GM21515 (cell line): ENCODE measurements around the gene C19orf12.

ENCODE experiments used
- ATAC-seq: cut with Tn5 transposase; IDR thresholded peaks from one replicate; pipeline ENCODE4 v1.9.1; 2021; ENCODE audit not compliant: unreplicated experiment

The C19orf12 gene

DNA sequence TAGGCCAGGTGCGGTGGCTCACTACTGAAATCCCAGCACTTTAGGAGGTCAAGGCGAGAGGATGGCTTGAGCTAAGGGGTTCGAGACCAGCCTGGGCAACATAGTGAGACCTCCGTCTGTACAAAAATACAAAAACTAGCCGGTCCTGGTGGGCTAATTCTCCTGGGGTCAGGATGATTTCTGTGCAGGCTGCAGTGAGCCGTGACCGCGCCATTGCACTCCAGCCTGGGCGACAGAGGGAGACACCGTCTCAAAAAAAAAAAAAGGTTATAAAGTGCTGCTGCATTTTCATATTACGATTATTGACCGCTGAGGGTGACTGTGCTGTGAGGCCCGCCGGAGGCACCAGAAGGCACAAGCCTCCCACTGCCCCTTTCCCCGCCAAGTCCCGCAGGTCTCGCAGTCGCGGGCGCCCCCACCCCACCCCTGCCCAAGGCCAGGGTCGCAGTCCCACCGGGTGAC, 50.3 kb downstream of the C19orf12 start:
- ATAC-seq = no peak

DNA sequence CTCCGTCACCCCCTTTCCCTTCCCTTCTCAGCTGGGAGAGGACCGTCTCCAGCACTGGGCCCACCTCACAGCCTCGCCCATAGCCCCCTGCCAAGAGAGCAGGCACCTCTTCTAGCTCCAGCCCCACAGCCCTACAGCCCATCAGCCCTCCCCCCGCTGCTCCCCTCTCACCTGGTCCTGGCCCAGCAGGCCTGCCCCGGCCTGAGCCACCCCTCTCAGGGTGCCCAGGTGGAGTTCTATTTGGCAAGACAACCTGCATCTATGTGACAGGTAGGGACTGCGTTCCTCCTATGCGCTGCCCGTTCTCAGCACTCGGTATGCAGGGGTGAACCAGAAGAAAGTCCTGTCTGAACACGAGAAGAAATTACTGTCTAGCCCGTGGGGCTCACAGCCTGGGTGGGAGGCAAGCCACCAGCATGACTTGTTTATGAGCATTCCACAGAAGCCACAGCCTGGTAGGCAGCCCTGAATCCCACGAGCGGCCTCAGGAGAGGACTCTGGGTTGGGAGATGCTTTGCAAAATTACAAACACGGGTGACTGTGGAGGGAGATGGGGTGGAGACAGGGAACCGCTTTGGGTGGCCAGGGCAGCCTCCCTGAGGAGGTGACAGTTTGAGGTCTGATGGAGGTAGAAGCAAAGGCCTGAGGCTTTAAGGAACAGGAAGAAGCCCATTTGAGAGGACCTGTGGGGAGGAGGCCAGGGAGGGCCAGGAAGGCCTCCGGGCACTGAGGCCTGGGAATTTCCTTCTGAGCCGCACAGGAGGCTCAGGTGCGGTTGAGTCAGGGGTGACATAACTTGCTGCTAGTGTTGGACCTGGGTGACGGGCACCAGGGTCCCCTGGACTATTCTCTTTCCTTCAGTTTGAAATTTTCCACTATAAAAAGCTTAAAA, 51.0 kb downstream of the C19orf12 start:
- ATAC-seq = no peak

GRCh38 chr19:29662604-29663404, 52.3 kb downstream of the C19orf12 start:
- ATAC-seq = no peak

DNA sequence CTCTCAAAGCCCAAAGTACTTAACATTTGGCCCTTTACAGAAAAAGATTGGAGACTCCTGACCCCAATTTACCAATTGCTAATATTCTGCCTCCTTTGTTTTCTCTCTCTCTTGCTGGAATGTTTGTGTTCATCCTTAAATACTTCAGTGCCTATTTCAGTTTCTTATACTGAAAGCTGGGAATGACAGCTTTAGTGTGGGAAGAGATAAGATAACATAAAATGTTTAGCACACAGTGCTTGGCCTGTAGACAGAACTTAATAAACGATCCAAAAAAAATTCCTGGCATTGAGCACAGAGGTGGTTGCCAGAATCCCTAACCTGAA, 52.8 kb downstream of the C19orf12 start:
- ATAC-seq = no peak

- ATAC-seq = no peak
Observed at GRCh38 chr19:29660835-29661234, 54.2 kb downstream of the C19orf12 start.

DNA sequence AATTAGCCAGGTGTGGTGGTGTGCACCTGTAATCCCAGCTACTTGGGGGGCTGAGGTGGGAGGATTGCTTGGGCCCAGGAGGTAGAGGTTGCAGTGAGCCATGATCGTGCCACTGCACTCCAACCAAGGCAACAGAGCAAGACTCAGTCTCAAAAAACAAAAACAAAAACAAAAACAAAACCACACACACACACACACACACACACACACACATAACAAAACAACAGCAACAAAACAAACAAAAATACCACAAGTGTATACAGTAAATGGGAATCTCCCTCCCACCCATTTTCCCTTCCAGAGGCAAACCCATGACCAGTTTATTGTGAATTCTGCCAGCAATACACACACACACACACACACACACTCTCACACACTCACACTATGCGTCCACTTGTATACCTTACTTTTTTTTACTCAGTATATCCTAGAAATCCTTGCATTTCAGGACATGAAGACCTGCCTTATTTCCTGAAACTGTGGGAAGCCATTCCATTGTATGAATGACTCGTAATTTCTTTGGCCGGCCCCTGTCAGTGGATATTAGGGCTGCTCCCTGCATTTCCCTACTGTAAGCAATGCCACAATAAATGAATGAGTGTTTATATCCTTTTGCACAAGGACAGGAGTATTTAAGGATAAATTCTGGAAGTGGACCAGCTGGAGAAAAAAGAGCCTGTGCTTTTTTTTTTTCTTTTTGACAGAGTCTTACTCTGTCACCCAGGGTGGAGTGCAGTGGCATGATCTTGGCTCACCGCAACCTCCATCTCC, 56.7 kb downstream of the C19orf12 start:
- ATAC-seq = no peak

- ATAC-seq = no peak
Observed at GRCh38 chr19:29655648-29656335, 59.3 kb downstream of the C19orf12 start.

GRCh38 chr19:29653398-29653797, 61.7 kb downstream of the C19orf12 start:
- ATAC-seq = no peak

DNA sequence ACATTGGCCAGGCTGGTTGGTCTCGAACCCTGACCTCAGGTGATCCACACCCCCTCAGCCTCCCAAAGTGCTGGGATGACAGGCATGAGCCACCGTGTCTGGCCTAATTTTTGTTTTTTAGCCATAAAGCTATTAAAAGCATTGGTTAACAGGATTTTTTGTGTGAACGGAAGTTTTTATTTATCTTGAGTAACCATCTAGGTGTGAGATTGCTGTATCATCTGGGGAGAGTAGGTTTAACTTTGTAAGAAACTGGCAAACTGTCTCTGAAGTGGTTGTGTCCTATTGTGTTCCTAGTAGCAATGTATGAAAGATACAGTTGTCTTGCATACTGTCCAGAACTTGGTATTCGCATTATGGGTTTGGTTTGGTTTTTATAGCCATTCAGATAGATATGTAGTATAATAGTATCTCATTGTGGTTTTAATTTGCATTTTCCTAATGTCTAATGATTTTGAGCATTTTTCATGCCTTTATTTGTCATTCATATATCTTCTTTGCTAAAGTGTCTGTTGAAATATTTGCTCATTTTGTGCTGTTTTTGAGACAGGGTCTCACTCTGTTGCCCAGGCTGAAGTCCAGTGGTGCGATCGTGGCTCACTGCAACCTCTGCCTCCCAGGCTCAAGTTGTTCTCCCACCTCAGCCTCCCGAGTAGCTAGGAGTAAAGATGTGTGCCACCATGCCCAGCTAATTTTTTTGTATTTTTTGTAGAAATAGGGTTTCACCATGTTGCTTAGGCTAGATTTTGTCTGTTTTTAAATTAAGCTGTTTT, 63.3 kb downstream of the C19orf12 start:
- ATAC-seq = no peak

DNA sequence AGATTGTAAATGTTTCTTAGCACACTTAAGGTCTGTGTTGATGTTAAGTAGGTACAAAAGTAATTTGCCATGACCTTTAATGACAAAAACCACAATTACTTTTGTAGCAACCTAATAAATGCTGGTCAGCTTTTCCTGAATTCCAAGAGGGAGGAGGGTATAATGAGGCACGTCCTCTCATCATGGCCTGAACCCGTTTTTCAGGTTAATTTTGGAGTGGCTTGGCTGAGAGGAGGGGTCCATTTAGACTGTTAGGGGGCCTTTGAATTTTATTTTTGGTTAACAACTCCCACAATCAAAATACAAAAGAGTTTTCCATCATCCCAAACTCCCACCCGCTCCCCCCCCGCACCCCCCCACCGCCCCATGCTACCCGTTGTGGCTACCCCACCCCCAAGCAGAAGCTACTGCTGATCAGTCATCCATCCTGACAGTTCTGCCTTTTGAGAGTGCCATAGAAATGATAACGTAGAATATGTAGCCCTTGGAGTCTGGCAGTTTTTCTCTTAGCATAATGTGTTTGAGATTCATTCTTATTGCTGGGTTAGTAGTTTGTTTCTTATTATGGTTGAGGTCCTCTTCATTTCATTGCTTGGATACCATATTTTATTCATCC, 64.2 kb downstream of the C19orf12 start:
- ATAC-seq = no peak
